ENCODE results near the gene MPRIP. TPM values are rescaled to one million over a fixed set of nuclear protein-coding genes. Genes with fewer than 3 reads are reported as not detected.

MPRIP gene
- total RNA-seq, 1 experiment from 2014 or later: 132 TPM

- no peak overlapping the region for H3K9ac ChIP-seq (ENCODE audit: extremely low read depth, insufficient read length, low read length)
- H3K4ac ChIP-seq (ENCODE audit: low read depth, low read length): no peak overlapping the region
- H2BK120ac ChIP-seq (ENCODE audit: low read depth, low read length, poor library complexity, severe bottlenecking): no peak overlapping the region
- no peak for TF ChIP-seq CTCF (conservative IDR thresholded peaks at IDR 0.05)
- H3K23ac ChIP-seq (ENCODE audit: insufficient read length, low read depth, low read length): no peak overlapping the region
- no peak overlapping the region for H4K8ac ChIP-seq (replicated peaks; ENCODE audit: insufficient read length, low read depth, low read length)
- DNase-seq: no peak
- H3K4me3 Mint-ChIP-seq: no peak overlapping the region
- no peak overlapping the region for H2BK12ac ChIP-seq (ENCODE audit: insufficient read length, low read depth, low read length)
- H4K20me1 ChIP-seq (ENCODE audit: control insufficient read depth, insufficient read depth, insufficient read length): no peaks in the 10 kb centered on the region
- peaks cover 13 to 59% (median 35%) of the 10 kb centered on the region in 3 experiments; a peak in 6 of 7 replicates for H3K36me3 Mint-ChIP-seq (ENCODE audit: insufficient read depth in 1 of 3, low read depth in 3 of 3)
- H2BK15ac ChIP-seq (ENCODE audit: low read depth, low read length): no peak overlapping the region
- no peaks in the 10 kb centered on the region for H3K9me3 Mint-ChIP-seq
- no peaks in the 10 kb centered on the region for H3K79me2 ChIP-seq (ENCODE audit: insufficient read depth, low read length)
- H4K91ac ChIP-seq (ENCODE audit: insufficient read length, low read depth, low read length): no peak overlapping the region
- no peaks in the 10 kb centered on the region for H3K79me1 ChIP-seq (ENCODE audit: insufficient read depth, low read depth, low read length, poor library complexity, severe bottlenecking)
- no peaks in the 10 kb centered on the region for H3K27me3 Mint-ChIP-seq (ENCODE audit: low read depth)
- no peaks in the 10 kb centered on the region for H3K27me3 ChIP-seq (ENCODE audit: insufficient read depth, low read length)
- H3K4me1 ChIP-seq (ENCODE audit: insufficient read depth, low read length): no peaks in the 10 kb centered on the region
- no peak overlapping the region for H2BK5ac ChIP-seq (ENCODE audit: insufficient read length, low read length)
- H2AK5ac ChIP-seq (ENCODE audit: insufficient read length, low read length): no peak overlapping the region
- H4K5ac ChIP-seq (ENCODE audit: insufficient read length, low read depth, low read length): no peak overlapping the region
- H3K14ac ChIP-seq (ENCODE audit: insufficient read depth, low read length): no peak overlapping the region
- no peaks in the 10 kb centered on the region for H3K9me3 ChIP-seq (ENCODE audit: control insufficient read depth, low read depth, low read length)
- no peak overlapping the region for H2AFZ ChIP-seq (ENCODE audit: low read length)
- H2BK20ac ChIP-seq (ENCODE audit: low read depth, low read length, poor library complexity, severe bottlenecking): no peak overlapping the region
- H3K27ac Mint-ChIP-seq: peak overlapping the region in 2 of 3 experiments; percentile 19 to 73; a peak in 3 of 7 replicates
- no peak overlapping the region for H3K27ac ChIP-seq (ENCODE audit: insufficient read length, low read depth, low read length)
- no peak overlapping the region for H3K56ac ChIP-seq (ENCODE audit: insufficient read length, low read depth, low read length)
- peaks cover 2 to 16% of the 10 kb centered on the region in 2 experiments; a peak in 2 of 4 replicates for H3K4me1 Mint-ChIP-seq
- no peak overlapping the region for H3T11ph ChIP-seq (ENCODE audit: low read length)
- H3K18ac ChIP-seq (ENCODE audit: insufficient read length, low read depth, low read length): no peak overlapping the region
- no CpG with 5 or more reads among the region's 7 CpGs for WGBS (ENCODE audit: extremely low coverage, insufficient read length, low lambda C conversion rate)
- no peaks in the 10 kb centered on the region for H3K23me2 ChIP-seq (ENCODE audit: insufficient read length, low read depth, low read length, poor library complexity, severe bottlenecking)
- no peak overlapping the region for H3K4me2 ChIP-seq (ENCODE audit: insufficient read depth, insufficient read length, low read length)
Observed at GRCh38 chr17:17171186-17171585, 128.9 kb downstream of the MPRIP start.

Data from H9 (cell line).